GM18526 (cell line): ENCODE results near the gene BIN1.

Experiments used
- POLR2A ChIP-seq: IDR thresholded peaks from 3 replicates; pipeline ENCODE4 v1.6.1; 2011; ENCODE audit not compliant: insufficient read length; ENCODE audit errors: extremely low read depth

BIN1 gene

GRCh38 chr2:127106991-127107621, at the start of gene BIN1:
Gene BIN1, minus strand, starts transcription at chr2:127107154. Its CDS starts 211 bp downstream, at chr2:127106943.
- no peak for TF ChIP-seq POLR2A

GRCh38 chr2:127155947-127156346, 49.0 kb upstream of the BIN1 start:
- no peak for TF ChIP-seq POLR2A

- TF ChIP-seq POLR2A = no peak
Observed at GRCh38 chr2:127155028-127155581, 48.2 kb upstream of the BIN1 start.

- no peak for TF ChIP-seq POLR2A
Observed at GRCh38 chr2:127154396-127154795, 47.4 kb upstream of the BIN1 start.

GRCh38 chr2:127153691-127154158, 46.8 kb upstream of the BIN1 start:
- no peak for TF ChIP-seq POLR2A

GRCh38 chr2:127150996-127151395, 44.0 kb upstream of the BIN1 start:
- no peak for TF ChIP-seq POLR2A

GRCh38 chr2:127149384-127149783, 42.4 kb upstream of the BIN1 start:
- no peak for TF ChIP-seq POLR2A

- TF ChIP-seq POLR2A = no peak
Observed at GRCh38 chr2:127146820-127147502, 40.0 kb upstream of the BIN1 start.

GRCh38 chr2:127146071-127146725, 39.2 kb upstream of the BIN1 start:
- TF ChIP-seq POLR2A = no peak

GRCh38 chr2:127145280-127145895, 38.4 kb upstream of the BIN1 start:
- no peak for TF ChIP-seq POLR2A

GRCh38 chr2:127143841-127144782, 37.2 kb upstream of the BIN1 start:
- TF ChIP-seq POLR2A = no peak

GRCh38 chr2:127142663-127143630, 36.0 kb upstream of the BIN1 start:
- TF ChIP-seq POLR2A = no peak

- no peak for TF ChIP-seq POLR2A
Observed at GRCh38 chr2:127140538-127140937, 33.6 kb upstream of the BIN1 start.

- no peak for TF ChIP-seq POLR2A
Observed at GRCh38 chr2:127139766-127140165, 32.8 kb upstream of the BIN1 start.

- no peak for TF ChIP-seq POLR2A
Observed at GRCh38 chr2:127138281-127138680, 31.3 kb upstream of the BIN1 start.
